ENCODE measurements around the gene WWOX.

Gene WWOX

GRCh38 chr16:78106686-78107085 lies 7.2 kb downstream of the WWOX start:
- no peak for DNase-seq

GRCh38 chr16:78108451-78108850 lies 9.0 kb downstream of the WWOX start:
- DNase-seq: no peak

GRCh38 chr16:78113258-78113657 lies 13.8 kb downstream of the WWOX start:
- no peak for DNase-seq

GRCh38 chr16:78115659-78116058 lies 16.2 kb downstream of the WWOX start:
- DNase-seq: no peak

GRCh38 chr16:78116946-78117345 lies 17.5 kb downstream of the WWOX start:
- no peak for DNase-seq

GRCh38 chr16:78117391-78117790 lies 17.9 kb downstream of the WWOX start:
- DNase-seq: no peak

- no peak for DNase-seq
Observed at GRCh38 chr16:78118469-78119025, 19.1 kb downstream of the WWOX start.

GRCh38 chr16:78122774-78123315 lies 23.4 kb downstream of the WWOX start:
- peak; percentile 56 for DNase-seq

GRCh38 chr16:78125112-78125844 lies 25.8 kb downstream of the WWOX start:
- no peak for DNase-seq

- DNase-seq: no peak
Observed at GRCh38 chr16:78126662-78127061, 27.2 kb downstream of the WWOX start.

GRCh38 chr16:78127130-78127529 lies 27.7 kb downstream of the WWOX start:
- DNase-seq: peak; percentile 42

- DNase-seq: no peak
Observed at GRCh38 chr16:78128913-78129312, 29.5 kb downstream of the WWOX start.

- no peak for DNase-seq
Observed at GRCh38 chr16:78129349-78129748, 29.9 kb downstream of the WWOX start.

GRCh38 chr16:78130083-78130608 lies 30.7 kb downstream of the WWOX start:
- no peak for DNase-seq

- no peak for DNase-seq
Observed at GRCh38 chr16:78130950-78131349, 31.5 kb downstream of the WWOX start.

GRCh38 chr16:78133919-78134318 lies 34.5 kb downstream of the WWOX start:
- no peak for DNase-seq

GRCh38 chr16:78134944-78135619 lies 35.6 kb downstream of the WWOX start:
- no peak for DNase-seq

GRCh38 chr16:78137179-78137578 lies 37.7 kb downstream of the WWOX start:
- DNase-seq: no peak

GRCh38 chr16:78137782-78138616 lies 38.5 kb downstream of the WWOX start:
- DNase-seq: no peak

GRCh38 chr16:78140818-78141466 lies 41.5 kb downstream of the WWOX start:
- no peak for DNase-seq

- no peak for DNase-seq
Observed at GRCh38 chr16:78142788-78143187, 43.3 kb downstream of the WWOX start.

- DNase-seq: no peak
Observed at GRCh38 chr16:78146807-78147206, 47.4 kb downstream of the WWOX start.
